ENCODE data around the gene PARP4.
"Not testable (repeated sequence)": the region's sequence is repeated elsewhere in the genome, so short reads cannot be mapped to it uniquely, and the experiment has no call there.

PARP4 gene

DNA sequence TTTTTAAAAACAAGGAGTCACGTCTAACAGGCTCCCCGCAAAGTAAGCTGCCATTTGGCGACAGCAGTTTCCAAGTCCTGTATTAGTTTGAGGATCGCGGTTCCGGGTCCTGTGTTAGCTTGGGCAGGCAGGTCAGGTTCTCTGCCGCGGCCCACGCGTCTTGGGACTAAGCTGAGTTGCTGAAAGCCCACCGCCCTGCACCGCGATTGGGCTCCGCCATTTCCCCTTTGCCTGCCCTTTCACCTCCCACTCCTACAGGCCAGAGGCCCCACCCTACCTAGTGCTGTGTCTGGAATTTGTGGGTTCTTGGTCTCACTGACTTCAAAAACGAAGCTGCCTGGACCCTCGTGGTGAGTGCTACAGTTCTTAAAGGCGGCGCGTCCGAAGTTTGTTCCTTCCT is 6.8 kb downstream of the PARP4 start:
- Mint-ChIP-seq H3K9me3 (no peaks in the 10 kb centered on the region), H3K27ac (no peak overlapping the region), H3K4me3 (no peak overlapping the region), H3K36me3 (ENCODE audit: low read depth) (peaks cover 20% of the 10 kb centered on the region), H3K27me3 (ENCODE audit: low read depth) (no peaks in the 10 kb centered on the region), H3K4me1 (peaks cover 18% of the 10 kb centered on the region)
- TF ChIP-seq, protein P1, sequence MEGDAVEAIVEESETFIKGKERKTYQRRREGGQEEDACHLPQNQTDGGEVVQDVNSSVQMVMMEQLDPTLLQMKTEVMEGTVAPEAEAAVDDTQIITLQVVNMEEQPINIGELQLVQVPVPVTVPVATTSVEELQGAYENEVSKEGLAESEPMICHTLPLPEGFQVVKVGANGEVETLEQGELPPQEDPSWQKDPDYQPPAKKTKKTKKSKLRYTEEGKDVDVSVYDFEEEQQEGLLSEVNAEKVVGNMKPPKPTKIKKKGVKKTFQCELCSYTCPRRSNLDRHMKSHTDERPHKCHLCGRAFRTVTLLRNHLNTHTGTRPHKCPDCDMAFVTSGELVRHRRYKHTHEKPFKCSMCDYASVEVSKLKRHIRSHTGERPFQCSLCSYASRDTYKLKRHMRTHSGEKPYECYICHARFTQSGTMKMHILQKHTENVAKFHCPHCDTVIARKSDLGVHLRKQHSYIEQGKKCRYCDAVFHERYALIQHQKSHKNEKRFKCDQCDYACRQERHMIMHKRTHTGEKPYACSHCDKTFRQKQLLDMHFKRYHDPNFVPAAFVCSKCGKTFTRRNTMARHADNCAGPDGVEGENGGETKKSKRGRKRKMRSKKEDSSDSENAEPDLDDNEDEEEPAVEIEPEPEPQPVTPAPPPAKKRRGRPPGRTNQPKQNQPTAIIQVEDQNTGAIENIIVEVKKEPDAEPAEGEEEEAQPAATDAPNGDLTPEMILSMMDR (IDR thresholded peaks at IDR 0.05; ENCODE audit: unreplicated experiment in 3 of 3), result no peak

DNA sequence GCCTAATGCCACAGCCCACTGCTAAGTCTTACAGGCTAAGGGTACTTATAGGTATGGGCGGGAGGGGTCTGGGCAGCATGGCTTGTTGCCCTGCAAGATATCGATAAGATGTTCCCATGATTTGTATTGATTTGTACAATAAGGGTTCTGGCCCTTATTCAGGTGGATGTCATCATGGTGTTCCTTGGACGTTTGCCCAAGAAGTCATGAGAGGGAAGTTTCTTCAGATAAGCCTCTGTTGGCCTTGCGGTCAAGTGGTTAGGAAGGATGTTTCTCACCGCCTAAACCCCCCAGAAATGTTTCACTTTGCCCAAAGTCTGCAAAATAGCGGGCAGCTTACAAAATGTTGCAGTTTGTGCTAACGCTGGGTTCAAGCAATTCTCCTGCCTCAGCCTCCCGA is 7.3 kb downstream of the PARP4 start:
- Mint-ChIP-seq H3K4me1 (peaks cover 18% of the 10 kb centered on the region), H3K4me3 (no peak overlapping the region), H3K27ac (no peak overlapping the region), H3K36me3 (ENCODE audit: low read depth) (peaks cover 20% of the 10 kb centered on the region), H3K27me3 (ENCODE audit: low read depth) (no peaks in the 10 kb centered on the region), H3K9me3 (no peaks in the 10 kb centered on the region)
- TF ChIP-seq, protein P1 (IDR thresholded peaks at IDR 0.05; ENCODE audit: unreplicated experiment in 3 of 3), result no peak

DNA sequence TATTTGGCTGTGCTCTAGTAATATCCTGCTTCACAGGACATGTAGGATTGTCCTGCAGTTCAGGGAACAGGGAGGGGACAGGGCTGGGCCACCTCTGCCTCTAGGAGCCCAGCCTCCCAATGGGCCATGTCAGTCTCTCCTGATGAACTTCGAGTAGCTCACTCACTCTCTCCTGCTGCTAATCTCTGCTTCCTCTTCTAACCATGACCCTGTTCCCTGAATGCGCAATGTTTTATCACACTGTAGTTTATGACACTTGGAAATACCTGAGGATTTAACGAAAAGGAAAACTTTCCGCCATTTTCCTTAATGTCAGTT is 9.2 kb downstream of the PARP4 start:
- H3K27me3 Mint-ChIP-seq (ENCODE audit: low read depth), result no peaks in the 10 kb centered on the region
- TF ChIP-seq, protein P1 (IDR thresholded peaks at IDR 0.05; ENCODE audit: unreplicated experiment in 3 of 3), result no peak
- no peaks in the 10 kb centered on the region for H3K9me3 Mint-ChIP-seq
- H3K4me3 Mint-ChIP-seq, result no peak overlapping the region
- peaks cover 26% of the 10 kb centered on the region for H3K36me3 Mint-ChIP-seq (ENCODE audit: low read depth)
- H3K27ac Mint-ChIP-seq, result no peak overlapping the region
- peaks cover 18% of the 10 kb centered on the region for H3K4me1 Mint-ChIP-seq

DNA sequence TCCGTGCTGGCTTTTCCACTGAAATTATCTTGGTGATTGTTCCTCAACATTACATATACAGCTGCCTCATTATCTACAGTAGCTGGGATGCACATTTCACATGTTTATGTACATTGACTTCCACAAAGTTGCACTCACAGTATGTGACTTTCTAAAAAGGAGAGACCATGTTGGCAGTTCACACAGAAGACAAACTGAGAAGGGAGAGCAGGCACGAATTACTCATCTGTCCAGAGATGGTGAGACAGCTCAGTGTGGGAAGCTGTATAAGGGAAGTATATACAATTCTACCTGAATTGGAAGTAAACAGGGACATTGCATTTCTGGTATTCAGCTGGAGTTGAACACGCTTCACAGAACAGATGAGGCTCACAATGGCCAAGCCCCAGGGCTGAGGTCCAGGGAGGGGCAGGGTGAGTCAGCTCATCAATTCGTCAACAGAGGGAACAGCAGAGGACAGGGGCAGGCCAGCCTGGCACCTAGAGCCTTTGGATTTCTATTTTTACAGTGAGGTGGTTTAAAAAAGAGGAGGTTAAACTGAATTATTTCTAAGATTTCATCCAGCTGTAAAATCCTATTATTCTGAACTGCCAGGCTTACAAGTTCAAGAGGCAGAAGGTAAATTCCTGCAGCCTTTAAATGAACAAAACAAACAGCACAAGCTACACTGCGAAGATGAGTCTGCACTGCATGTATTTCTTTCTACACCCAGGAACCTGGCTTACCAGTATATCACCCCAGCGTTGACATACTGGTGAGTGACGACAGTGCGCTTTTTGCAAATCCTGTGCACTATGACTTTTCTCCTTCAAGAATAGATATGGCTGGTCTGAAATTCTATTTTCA is 9.8 kb downstream of the PARP4 start:
- H3K27me3 Mint-ChIP-seq (ENCODE audit: low read depth), result no peaks in the 10 kb centered on the region
- H3K4me3 Mint-ChIP-seq, result no peak overlapping the region

DNA sequence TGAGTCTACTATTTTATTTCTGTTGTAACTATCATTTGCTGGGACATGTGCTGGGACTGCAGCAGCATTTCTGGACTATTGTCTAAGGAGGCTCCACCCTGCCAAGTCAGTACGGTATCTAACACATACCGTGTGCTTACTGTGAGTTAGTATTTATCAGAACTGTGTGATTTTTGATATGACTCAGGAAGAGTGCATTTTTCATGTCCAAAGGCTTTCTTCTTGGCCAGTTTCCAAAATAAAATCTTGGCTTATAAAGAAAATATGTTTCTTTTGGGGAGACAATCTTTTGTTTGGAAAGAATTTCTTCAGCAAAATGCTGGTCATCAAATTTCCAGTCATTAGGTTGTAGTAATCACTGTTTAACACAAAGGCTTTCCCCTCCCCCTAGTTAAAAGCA is 11.6 kb downstream of the PARP4 start:
- peaks cover 18% of the 10 kb centered on the region for H3K4me1 Mint-ChIP-seq
- H3K36me3 Mint-ChIP-seq (ENCODE audit: low read depth), result peaks cover 37% of the 10 kb centered on the region
- H3K9me3 Mint-ChIP-seq, result no peaks in the 10 kb centered on the region
- H3K4me3 Mint-ChIP-seq, result no peak overlapping the region
- TF ChIP-seq, protein P1 (IDR thresholded peaks at IDR 0.05; ENCODE audit: unreplicated experiment in 3 of 3), result no peak
- H3K27me3 Mint-ChIP-seq (ENCODE audit: low read depth), result no peaks in the 10 kb centered on the region
- peak overlapping the region; percentile 38 to 74 (median 42) for H3K27ac Mint-ChIP-seq

More for the DNA sequence above, 9.8 kb downstream of the PARP4 start:
- TF ChIP-seq, protein P1 (IDR thresholded peaks at IDR 0.05; ENCODE audit: unreplicated experiment in 3 of 3), result no peak
- peak overlapping the region in 2 of 3 experiments; percentile 4 to 10 for H3K27ac Mint-ChIP-seq
- H3K9me3 Mint-ChIP-seq, result no peaks in the 10 kb centered on the region
- peaks cover 18% of the 10 kb centered on the region for H3K4me1 Mint-ChIP-seq
- H3K36me3 Mint-ChIP-seq (ENCODE audit: low read depth), result peaks cover 29% of the 10 kb centered on the region

DNA sequence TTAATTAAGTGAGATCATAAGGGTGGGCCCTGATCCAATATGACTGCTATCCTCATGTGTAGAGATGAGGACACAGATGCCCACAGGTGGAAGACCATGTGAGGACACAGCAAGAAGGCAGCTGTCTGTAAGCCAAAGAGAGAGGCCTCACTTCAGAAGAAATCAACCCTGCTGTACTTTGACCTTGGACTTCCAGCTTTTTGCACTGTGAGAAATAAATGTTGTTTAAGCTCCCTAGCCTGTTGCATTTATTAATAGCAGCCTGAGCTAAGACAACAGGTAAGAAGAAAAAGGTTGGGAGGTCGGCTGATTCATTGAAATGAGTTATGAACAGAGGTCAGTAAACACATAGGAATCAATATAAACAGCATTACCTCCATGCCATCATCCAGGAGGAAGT is 14.8 kb downstream of the PARP4 start:
- H3K4me1 Mint-ChIP-seq, result peaks cover 13% of the 10 kb centered on the region
- H3K27me3 Mint-ChIP-seq (ENCODE audit: low read depth), result no peaks in the 10 kb centered on the region
- TF ChIP-seq, protein P1 (IDR thresholded peaks at IDR 0.05; ENCODE audit: unreplicated experiment in 3 of 3), result no peak
- H3K4me3 Mint-ChIP-seq, result no peak overlapping the region
- H3K36me3 Mint-ChIP-seq (ENCODE audit: low read depth), result peaks cover 64% of the 10 kb centered on the region
- H3K27ac Mint-ChIP-seq, result no peak overlapping the region
- no peaks in the 10 kb centered on the region for H3K9me3 Mint-ChIP-seq

DNA sequence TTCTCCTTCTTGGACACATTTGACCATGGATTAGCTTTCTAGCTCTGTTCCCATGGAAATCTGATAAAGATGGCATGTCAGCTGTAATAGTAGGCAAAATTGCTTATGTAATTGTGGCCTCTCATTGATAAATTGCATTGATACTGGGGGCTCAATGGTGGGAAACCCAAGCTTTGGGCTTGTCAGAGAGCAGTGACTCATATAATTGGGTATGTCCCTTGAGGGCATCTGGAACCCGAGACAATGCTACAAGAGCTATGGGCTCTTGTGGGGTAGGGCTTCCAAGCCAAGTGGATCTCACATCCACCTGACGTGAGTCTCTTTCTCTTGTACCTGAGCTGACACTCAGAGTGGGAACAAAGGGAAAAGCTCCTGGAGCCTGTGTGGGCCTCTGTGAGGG is 16.3 kb downstream of the PARP4 start:
- not testable (repeated sequence) for H3K27me3 Mint-ChIP-seq (ENCODE audit: low read depth); H3K9me3 Mint-ChIP-seq; H3K4me1 Mint-ChIP-seq; H3K4me3 Mint-ChIP-seq; H3K27ac Mint-ChIP-seq
- peaks cover 65% of the 10 kb centered on the region for H3K36me3 Mint-ChIP-seq (ENCODE audit: low read depth)
